Osteocyte (in vitro differentiated cells): Measurements from ENCODE around the gene MAP3K3. TPM values are rescaled to one million over a fixed set of nuclear protein-coding genes. Genes with fewer than 3 reads are reported as not detected.

ENCODE experiments used
- DNase-seq: peaks from one replicate; pipeline ENCODE4 v3.0.0; 2021; ENCODE audit warnings: mixed read lengths; ENCODE audit not compliant: unreplicated experiment; ENCODE audit errors: extremely low spot score
- H3K27ac Mint-ChIP-seq: one replicate; pipeline ENCODE4 v1.8.0; 2021; ENCODE audit warnings: mild to moderate bottlenecking, mixed read lengths; ENCODE audit not compliant: unreplicated experiment
- H3K27me3 Mint-ChIP-seq: one replicate; pipeline ENCODE4 v1.8.0; 2021; ENCODE audit warnings: mixed read lengths; ENCODE audit not compliant: unreplicated experiment
- H3K36me3 Mint-ChIP-seq: one replicate; pipeline ENCODE4 v1.8.0; 2021; ENCODE audit warnings: mixed read lengths; ENCODE audit not compliant: unreplicated experiment
- H3K4me1 Mint-ChIP-seq: one replicate; pipeline ENCODE4 v1.8.0; 2021; ENCODE audit warnings: mixed read lengths; ENCODE audit not compliant: unreplicated experiment
- H3K4me3 Mint-ChIP-seq: one replicate; pipeline ENCODE4 v1.8.0; 2021; ENCODE audit warnings: mild to moderate bottlenecking, moderate library complexity, mixed read lengths; ENCODE audit not compliant: unreplicated experiment
- H3K9me3 Mint-ChIP-seq: one replicate; pipeline ENCODE4 v1.8.0; 2021; ENCODE audit warnings: mixed read lengths; ENCODE audit not compliant: unreplicated experiment
- total RNA-seq: library from RNA; stranded (reverse); gene quantifications from 2 replicates; pipeline ENCODE4 v1.2.1, GENCODE V29; 2021
- TF ChIP-seq, protein P1 (sequence below): fragments of 200-600 bp; sonication (generic); IDR thresholded peaks from 2 replicates; pipeline ENCODE4 v1.5.0; 2021; ENCODE audit warnings: antibody characterized with exemption, mild to moderate bottlenecking, moderate library complexity

The MAP3K3 gene
- total RNA-seq, 1 donor from 2014 or later, result 41.0 TPM

DNA sequence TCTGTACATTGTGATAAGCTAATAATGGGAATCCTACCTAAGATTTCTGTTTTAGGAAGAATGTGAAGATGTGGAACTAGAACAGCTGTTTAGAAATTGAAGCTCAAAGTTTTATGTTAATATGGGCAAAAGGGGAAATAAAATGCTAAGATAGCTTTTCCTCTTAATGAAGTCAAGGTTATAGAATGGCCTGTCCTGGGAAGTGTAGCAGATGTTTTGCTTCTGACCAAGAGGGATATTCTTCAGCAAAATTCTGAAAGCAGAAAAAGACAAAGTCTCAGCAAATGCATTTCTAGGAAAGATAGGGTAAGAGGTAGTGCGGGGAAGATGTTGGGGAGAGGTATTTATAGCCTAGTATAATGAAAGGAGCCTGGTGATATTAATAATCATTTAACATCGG, 13.1 kb downstream of the MAP3K3 start:
- H3K4me1 Mint-ChIP-seq, result peaks cover 2% of the 10 kb centered on the region
- H3K27ac Mint-ChIP-seq, result no peak overlapping the region
- H3K4me3 Mint-ChIP-seq, result no peak overlapping the region

DNA sequence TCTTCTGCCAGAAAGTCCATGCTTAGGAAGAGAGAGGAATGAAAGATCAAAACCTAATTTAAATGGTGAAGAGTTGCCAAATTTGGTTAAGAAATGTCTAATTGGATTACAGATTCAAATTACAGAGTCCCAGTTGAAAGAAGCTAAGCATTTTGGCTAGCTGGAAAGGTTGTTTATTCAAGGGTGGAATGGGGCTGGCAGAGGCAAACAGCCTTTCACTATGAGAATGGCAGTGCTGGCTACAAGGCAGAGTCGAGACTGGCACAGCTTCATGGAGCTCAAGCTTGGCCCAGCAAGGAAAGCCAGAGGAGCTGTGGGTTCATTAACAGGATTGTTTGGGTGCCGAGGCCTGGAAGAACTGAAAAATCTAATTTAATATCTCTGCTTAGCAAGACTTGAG, 13.6 kb downstream of the MAP3K3 start:
- Mint-ChIP-seq H3K4me3 (no peak overlapping the region), H3K27me3 (no peaks in the 10 kb centered on the region), H3K4me1 (peaks cover 2% of the 10 kb centered on the region), H3K36me3 (peaks cover 25% of the 10 kb centered on the region), H3K27ac (no peak overlapping the region), H3K9me3 (no peaks in the 10 kb centered on the region)
- TF ChIP-seq, protein P1, sequence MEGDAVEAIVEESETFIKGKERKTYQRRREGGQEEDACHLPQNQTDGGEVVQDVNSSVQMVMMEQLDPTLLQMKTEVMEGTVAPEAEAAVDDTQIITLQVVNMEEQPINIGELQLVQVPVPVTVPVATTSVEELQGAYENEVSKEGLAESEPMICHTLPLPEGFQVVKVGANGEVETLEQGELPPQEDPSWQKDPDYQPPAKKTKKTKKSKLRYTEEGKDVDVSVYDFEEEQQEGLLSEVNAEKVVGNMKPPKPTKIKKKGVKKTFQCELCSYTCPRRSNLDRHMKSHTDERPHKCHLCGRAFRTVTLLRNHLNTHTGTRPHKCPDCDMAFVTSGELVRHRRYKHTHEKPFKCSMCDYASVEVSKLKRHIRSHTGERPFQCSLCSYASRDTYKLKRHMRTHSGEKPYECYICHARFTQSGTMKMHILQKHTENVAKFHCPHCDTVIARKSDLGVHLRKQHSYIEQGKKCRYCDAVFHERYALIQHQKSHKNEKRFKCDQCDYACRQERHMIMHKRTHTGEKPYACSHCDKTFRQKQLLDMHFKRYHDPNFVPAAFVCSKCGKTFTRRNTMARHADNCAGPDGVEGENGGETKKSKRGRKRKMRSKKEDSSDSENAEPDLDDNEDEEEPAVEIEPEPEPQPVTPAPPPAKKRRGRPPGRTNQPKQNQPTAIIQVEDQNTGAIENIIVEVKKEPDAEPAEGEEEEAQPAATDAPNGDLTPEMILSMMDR, result no peak
- DNase-seq, result no peak

More for the DNA sequence above, 13.1 kb downstream of the MAP3K3 start:
- DNase-seq, result no peak
- Mint-ChIP-seq H3K36me3 (peaks cover 25% of the 10 kb centered on the region), H3K27me3 (no peaks in the 10 kb centered on the region), H3K9me3 (no peaks in the 10 kb centered on the region)
- TF ChIP-seq, protein P1, result no peak

DNA sequence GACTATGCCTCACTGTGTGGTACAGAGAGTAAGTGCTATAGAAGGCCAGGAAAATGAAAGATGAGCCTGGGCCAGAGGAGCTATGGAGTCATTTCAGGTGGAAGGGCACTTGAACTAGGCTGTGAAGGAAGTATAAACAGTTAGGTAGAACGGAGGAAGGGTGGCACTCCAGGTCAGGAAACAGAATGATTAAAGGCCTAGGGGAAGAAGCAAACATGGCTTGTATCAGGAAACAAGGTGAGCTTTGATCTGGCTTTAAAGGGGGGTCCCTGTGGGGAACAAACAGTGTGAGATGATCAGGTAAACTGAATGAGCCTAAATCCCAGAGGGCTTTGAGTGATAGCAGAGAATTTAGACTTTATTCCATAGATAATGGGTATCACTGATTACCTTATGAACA, 16.9 kb downstream of the MAP3K3 start:
- Mint-ChIP-seq H3K4me3 (no peak overlapping the region), H3K27me3 (no peaks in the 10 kb centered on the region), H3K4me1 (peaks cover under 1% of the 10 kb centered on the region), H3K27ac (no peak overlapping the region), H3K9me3 (no peaks in the 10 kb centered on the region), H3K36me3 (peaks cover 27% of the 10 kb centered on the region)
- DNase-seq, result no peak
- TF ChIP-seq, protein P1, result no peak

DNA sequence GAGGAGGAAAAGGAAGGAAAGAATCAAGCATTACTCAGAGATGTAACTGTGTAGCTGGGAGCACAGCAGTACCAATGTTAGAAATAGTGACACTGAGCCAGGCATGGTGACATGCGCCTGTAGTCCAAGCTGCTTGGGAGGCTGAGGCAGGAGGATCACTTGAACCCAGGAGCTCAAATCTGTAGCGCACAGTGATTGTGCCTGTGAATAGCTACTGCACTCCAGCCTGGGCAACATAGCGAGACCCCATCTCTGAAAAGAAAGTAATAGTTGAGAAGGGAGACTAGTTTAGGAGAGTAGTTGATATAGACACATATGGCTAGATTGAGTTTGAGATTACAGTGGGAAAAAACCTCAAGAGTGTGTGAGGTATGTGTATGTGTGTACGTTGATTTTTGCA, 17.8 kb downstream of the MAP3K3 start:
- Mint-ChIP-seq H3K36me3 (peaks cover 31% of the 10 kb centered on the region), H3K4me1 (no peaks in the 10 kb centered on the region), H3K27me3 (no peaks in the 10 kb centered on the region), H3K9me3 (no peaks in the 10 kb centered on the region), H3K27ac (no peak overlapping the region), H3K4me3 (no peak overlapping the region)
- DNase-seq, result no peak
- TF ChIP-seq, protein P1, result no peak

DNA sequence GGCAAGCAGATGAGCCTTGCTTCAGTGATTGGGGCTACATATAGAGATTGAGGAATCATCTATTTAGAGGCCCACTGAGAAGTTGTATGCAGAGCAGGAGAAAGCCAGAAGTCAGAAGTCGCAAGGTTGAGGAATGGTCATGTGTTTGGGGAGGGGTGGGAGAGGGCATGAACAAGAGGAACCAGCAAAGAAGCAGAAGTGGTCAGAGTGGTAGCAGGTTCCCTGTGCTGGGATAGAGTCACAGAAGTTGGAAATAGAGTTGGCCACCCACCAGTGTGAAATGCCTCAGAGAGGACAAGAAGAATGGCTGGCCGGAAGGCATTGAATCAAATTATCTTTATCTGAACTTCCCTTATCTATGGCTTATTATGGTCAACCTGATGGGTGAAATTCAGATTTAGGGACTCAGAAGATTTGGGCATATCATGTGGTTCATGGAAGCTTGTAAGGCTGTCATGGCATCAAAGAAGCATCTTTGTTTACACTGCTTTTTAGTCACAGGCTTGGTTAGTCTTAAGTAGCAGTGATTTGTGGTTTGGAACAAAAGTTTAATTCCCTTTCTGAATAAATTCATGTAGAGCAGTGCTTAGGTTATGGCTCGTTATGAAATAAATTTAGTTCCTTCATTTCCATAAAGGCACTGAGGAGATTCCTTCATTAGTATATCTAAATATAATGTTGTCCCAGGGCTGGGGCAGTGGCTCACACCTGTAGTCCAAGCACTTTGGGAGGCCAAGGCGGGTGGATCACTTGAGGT, 19.7 kb downstream of the MAP3K3 start:
- no peaks in the 10 kb centered on the region for H3K4me1 Mint-ChIP-seq
- no peaks in the 10 kb centered on the region for H3K9me3 Mint-ChIP-seq
- no peaks in the 10 kb centered on the region for H3K27me3 Mint-ChIP-seq
- no peak for DNase-seq
- TF ChIP-seq, protein P1, result no peak
- no peak overlapping the region for H3K27ac Mint-ChIP-seq
- H3K36me3 Mint-ChIP-seq, result peaks cover 26% of the 10 kb centered on the region
- H3K4me3 Mint-ChIP-seq, result no peak overlapping the region
